HCT116 (cell line): ENCODE measurements around the gene SLC5A10. TPM values are rescaled to one million over a fixed set of nuclear protein-coding genes. Genes with fewer than 3 reads are reported as not detected.

ENCODE experiments used
- ATAC-seq: fragments of 200-7000 bp; cut with Tn5 transposase; 2 replicates; pipeline ENCODE4 v1.9.1; 2020; ENCODE audit warnings: mild to moderate bottlenecking, moderate library complexity
- BruUV-seq: library from RNA; stranded (reverse); fragments of 400-500 nt; replicated peaks from 2 replicates; lab custom pipeline; 2021; lab: Mats Ljungman, UMichigan
- CTCF ChIA-PET: fragments of 300-600 bp; sonication (Branson Sonifier 250); formaldehyde crosslinking; loops from one replicate; lab custom pipeline; 2021; ENCODE audit warnings: antibody characterized with exemption; lab: Charles Lee
- POLR2A ChIA-PET: fragments of 300-600, 350-600 bp; sonication (Branson Sonifier 250); formaldehyde crosslinking; loops from one replicate; lab custom pipeline; 2021; ENCODE audit warnings: antibody characterized with exemption; lab: Charles Lee
- RAD21 ChIA-PET, 2 experiments: fragments of 300-600 bp; sonication (Branson Sonifier 250); formaldehyde crosslinking; loops; one replicate each; lab custom pipeline; 2023; ENCODE audit warnings: low total read pairs in 2 of 2; ENCODE audit not compliant: uncharacterized antibody in 2 of 2, unreplicated experiment in 2 of 2, low non-redundant PET in 1 of 2; lab: Charles Lee
- DNase-seq: peaks from one replicate; pipeline ENCODE4 v3.0.0-alpha.2; 2010; ENCODE audit warnings: low read depth, low spot score
- H2AFZ ChIP-seq: fragments of 200-600 bp; shearing (Covaris generic), sonication (generic); 2 replicates; pipeline ENCODE4 v1.6.1; 2017; ENCODE audit warnings: low read depth, mixed run types, mixed read lengths, antibody characterized with exemption, low read length; ENCODE audit not compliant: poor library complexity, severe bottlenecking
- H3K27ac ChIP-seq: 2 replicates; pipeline ENCODE4 v1.5.1; 2012; ENCODE audit warnings: low read depth, low read length
- H3K27me3 ChIP-seq: fragments of 200-600 bp; sonication (generic); 2 replicates; pipeline ENCODE4 v1.6.1; 2016; ENCODE audit warnings: mixed run types, low read length, mixed read lengths; ENCODE audit not compliant: insufficient read depth
- H3K36me3 ChIP-seq, 2 experiments: fragments of 200-500 bp in 1 of 2; fragments of 200-600 bp in 1 of 2; sonication (Bioruptor generic) in 1 of 2; sonication (generic) in 1 of 2; 2 replicates each; pipeline versions ENCODE4 v1.5.1 to v1.6.1; 2014 to 2016; ENCODE audit warnings: low read length in 2 of 2, inconsistent platforms in 1 of 2, mixed read lengths in 1 of 2, mixed run types in 1 of 2; ENCODE audit not compliant: insufficient read depth in 2 of 2, control insufficient read depth in 1 of 2
- H3K4me1 ChIP-seq, 2 experiments: fragments of 200-600 bp in 1 of 2; sonication (generic) in 1 of 2; 2 replicates each; pipeline versions ENCODE4 v1.5.1 to v1.6.1; 2012 to 2017; ENCODE audit warnings: low read length in 2 of 2, inconsistent platforms in 1 of 2, mild to moderate bottlenecking in 1 of 2, mixed read lengths in 1 of 2, mixed run types in 1 of 2, moderate library complexity in 1 of 2; ENCODE audit not compliant: insufficient read depth in 2 of 2, control insufficient read depth in 1 of 2
- H3K4me2 ChIP-seq: fragments of 200-600 bp; sonication (generic); 2 replicates; pipeline ENCODE4 v1.6.1; 2017; ENCODE audit warnings: mixed run types, low read length, mixed read lengths
- H3K4me3 ChIP-seq, 2 experiments: fragments of 200-600 bp in 1 of 2; sonication (generic) in 1 of 2; replicated peaks in 1 of 2; 2 replicates each; pipeline ENCODE4 v1.5.1; 2011 to 2016; ENCODE audit warnings: low read length in 2 of 2, control low read depth in 1 of 2, low read depth in 1 of 2, mild to moderate bottlenecking in 1 of 2, mixed read lengths in 1 of 2, mixed run types in 1 of 2
- H3K79me2 ChIP-seq: fragments of 200-600 bp; sonication (generic); 2 replicates; pipeline ENCODE4 v1.6.1; 2017; ENCODE audit warnings: mild to moderate bottlenecking, mixed run types, low read length, moderate library complexity, mixed read lengths; ENCODE audit not compliant: insufficient read depth
- H3K9ac ChIP-seq: fragments of 200-600 bp; sonication (generic); 2 replicates; pipeline ENCODE4 v1.6.1; 2016; ENCODE audit warnings: low read length, mixed read lengths
- H3K9me2 ChIP-seq: fragments of 200-600 bp; sonication (generic), shearing (Covaris generic); 2 replicates; pipeline ENCODE4 v1.6.1; 2017; ENCODE audit warnings: mixed run types, mild to moderate bottlenecking, moderate library complexity; ENCODE audit not compliant: insufficient read depth
- H3K9me3 ChIP-seq, 2 experiments: fragments of 200-500 bp in 1 of 2; fragments of 200-600 bp in 1 of 2; sonication (Bioruptor generic) in 1 of 2; sonication (generic) in 1 of 2; 2 replicates each; pipeline ENCODE4 v1.6.1; 2014 to 2017; ENCODE audit warnings: low read length in 2 of 2, mixed read lengths in 2 of 2, inconsistent platforms in 1 of 2, low read depth in 1 of 2, mild to moderate bottlenecking in 1 of 2, mixed run types in 1 of 2, moderate library complexity in 1 of 2; ENCODE audit not compliant: control insufficient read depth in 1 of 2, insufficient read depth in 1 of 2
- H4K20me1 ChIP-seq: fragments of 200-600 bp; sonication (generic), shearing (Covaris generic); 2 replicates; pipeline ENCODE4 v1.6.1; 2017; ENCODE audit warnings: mixed run types, mild to moderate bottlenecking, moderate library complexity; ENCODE audit not compliant: insufficient read depth
- CBX3 ChIP-seq: IDR thresholded peaks from 2 replicates; pipeline ENCODE4 v1.6.1; 2012; ENCODE audit warnings: low read depth
- CEBPB ChIP-seq: IDR thresholded peaks from 2 replicates; pipeline ENCODE4 v1.6.1; 2012; ENCODE audit warnings: low read depth
- EZH2 ChIP-seq: fragments of 200-600 bp; sonication (generic); IDR thresholded peaks from 2 replicates; pipeline ENCODE4 v1.6.1; 2017; ENCODE audit warnings: antibody characterized with exemption, mixed run types
- EZH2phosphoT487 ChIP-seq: fragments of 200-600 bp; IDR thresholded peaks from 2 replicates; pipeline ENCODE4 v1.6.1; 2018; ENCODE audit warnings: antibody characterized with exemption, borderline replicate concordance
- JUND ChIP-seq: IDR thresholded peaks from 2 replicates; pipeline ENCODE4 v1.6.1; 2012
- POLR2A ChIP-seq: IDR thresholded peaks from 2 replicates; pipeline ENCODE4 v1.7.0; 2011; ENCODE audit warnings: borderline replicate concordance; ENCODE audit not compliant: insufficient read depth, insufficient read length; ENCODE audit errors: extremely low read depth
- SIN3A ChIP-seq: IDR thresholded peaks from 2 replicates; pipeline ENCODE4 v1.6.1; 2012; ENCODE audit warnings: low read depth
- SP1 ChIP-seq: IDR thresholded peaks from 2 replicates; pipeline ENCODE4 v1.6.1; 2012; ENCODE audit warnings: low read depth
- SRF ChIP-seq: IDR thresholded peaks from 2 replicates; pipeline ENCODE4 v1.6.1; 2012; ENCODE audit warnings: low read depth
- TCF7L2 ChIP-seq: IDR thresholded peaks from 2 replicates; pipeline ENCODE4 v1.7.0; 2011; ENCODE audit warnings: borderline replicate concordance, inconsistent platforms; ENCODE audit not compliant: insufficient read depth, insufficient read length; ENCODE audit errors: extremely low read depth
- ZNF274 ChIP-seq: fragments of 200-500 bp; sonication (Bioruptor generic); IDR thresholded peaks from 2 replicates; pipeline ENCODE4 v1.6.1; 2014; ENCODE audit warnings: mild to moderate bottlenecking, low read depth, low read length, inconsistent platforms
- intact Hi-C: fragments of 100-400 bp; cut with micrococcal nuclease; formaldehyde crosslinking; loops from 2 replicates; pipeline ENCODE4 v1.10.0; 2022
- total RNA-seq: library from RNA; stranded (reverse); gene quantifications from one replicate; pipeline ENCODE4 v1.2.1, GENCODE V29; 2021; ENCODE audit not compliant: unreplicated experiment
- TF ChIP-seq, protein P1 (sequence below): IDR thresholded peaks from 2 replicates; pipeline ENCODE4 v1.6.1; 2012
- TF ChIP-seq, protein P2 (sequence below): IDR thresholded peaks from 2 replicates; pipeline ENCODE4 v1.6.1; 2012; ENCODE audit warnings: low read depth
- TF ChIP-seq, protein P3 (sequence below): IDR thresholded peaks from 2 replicates; pipeline ENCODE4 v1.6.1; 2011; ENCODE audit warnings: mild to moderate bottlenecking, low read length, moderate library complexity; ENCODE audit not compliant: insufficient replicate concordance; ENCODE audit errors: extremely low read depth

SLC5A10 gene
- total RNA-seq, 1 experiment from 2014 or later: not detected

DNA sequence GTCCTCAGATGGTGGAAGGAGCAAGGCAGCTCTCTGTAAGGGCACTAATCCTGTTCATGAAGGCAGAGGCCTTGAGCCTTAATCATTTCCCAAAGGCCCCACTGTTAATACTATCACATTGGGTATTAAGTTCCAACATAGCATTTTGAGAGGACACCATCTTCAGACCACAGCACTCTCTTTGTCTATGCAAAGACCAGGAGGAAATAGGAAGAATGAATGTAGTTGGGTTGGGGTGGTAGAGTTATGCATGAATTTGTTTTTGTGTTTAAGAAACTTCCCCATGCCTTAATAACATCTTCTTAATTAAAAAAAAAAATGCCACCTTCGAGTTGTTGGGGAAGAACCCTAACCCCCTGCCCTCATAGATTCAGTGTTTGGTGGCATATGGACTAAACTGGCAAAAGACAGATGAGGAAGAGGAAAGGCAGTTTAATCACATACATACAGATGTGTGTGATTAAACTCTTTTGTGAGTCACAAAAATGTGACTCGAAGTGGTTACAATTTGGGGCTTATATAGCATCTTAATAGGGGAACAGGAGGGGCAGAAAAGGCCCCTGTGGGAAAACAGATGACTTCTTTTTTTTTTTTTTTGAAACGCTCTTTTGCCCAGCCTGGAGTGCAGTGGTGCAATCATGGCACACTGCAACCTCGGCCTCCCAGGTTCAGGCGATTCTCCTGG is 35.0 kb upstream of the SLC5A10 start:
- no peak overlapping the region for H3K9ac ChIP-seq
- H3K4me2 ChIP-seq: no peak overlapping the region
- RAD21 ChIA-PET: no interaction called here
- no peak overlapping the region for H3K4me3 ChIP-seq
- BruUV-seq: no TSS peak
- H3K9me3 ChIP-seq: no peaks in the 10 kb centered on the region
- CTCF ChIA-PET: no interaction called here
- POLR2A ChIA-PET: no interaction called here
- H4K20me1 ChIP-seq: no peaks in the 10 kb centered on the region
- H3K36me3 ChIP-seq: peaks cover 0 to 3% of the 10 kb centered on the region in 2 experiments; a peak in 1 of 4 replicates
- no peak overlapping the region for H3K27ac ChIP-seq
- H3K9me2 ChIP-seq: no peaks in the 10 kb centered on the region
- DNase-seq: no peak
- TF ChIP-seq CEBPB: no peak
- no peak overlapping the region for H2AFZ ChIP-seq
- intact Hi-C loops: no loop called here
- H3K4me1 ChIP-seq: peaks cover 6 to 10% of the 10 kb centered on the region in 2 experiments; a peak in 2 of 4 replicates
- no peaks in the 10 kb centered on the region for H3K79me2 ChIP-seq
- ATAC-seq: no peak
- no peaks in the 10 kb centered on the region for H3K27me3 ChIP-seq

DNA sequence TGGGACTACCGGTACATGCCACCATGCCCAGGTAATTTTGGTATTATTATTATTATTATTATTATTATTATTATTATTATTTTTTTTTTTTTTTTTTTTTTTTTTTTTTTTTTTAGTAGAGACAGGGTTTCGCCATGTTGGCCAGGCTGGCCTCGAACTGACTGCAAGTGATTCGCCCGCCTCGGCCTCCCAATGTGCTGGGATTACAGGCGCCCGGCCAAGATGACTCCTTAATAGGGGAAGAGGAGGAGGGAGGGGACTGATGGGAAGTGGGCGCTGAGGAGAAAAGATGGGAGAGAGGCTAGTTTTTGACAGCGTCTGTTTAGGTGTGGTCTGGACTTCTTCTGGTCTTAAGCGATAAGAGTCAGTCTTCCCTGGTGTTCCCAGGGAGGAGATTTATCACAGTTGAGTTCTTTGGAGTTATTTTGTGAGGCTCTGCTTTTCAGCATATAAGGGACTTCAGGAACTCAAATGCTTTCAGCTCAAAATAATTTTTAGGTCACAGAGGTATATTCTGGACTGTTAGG is 34.4 kb upstream of the SLC5A10 start:
- no TSS peak for BruUV-seq
- no peak overlapping the region for H3K9ac ChIP-seq
- POLR2A ChIA-PET: no interaction called here
- H3K36me3 ChIP-seq: no peaks in the 10 kb centered on the region; a peak in 1 of 4 replicates
- no peaks in the 10 kb centered on the region for H3K79me2 ChIP-seq
- H4K20me1 ChIP-seq: no peaks in the 10 kb centered on the region
- H2AFZ ChIP-seq: no peak overlapping the region
- no peaks in the 10 kb centered on the region for H3K9me2 ChIP-seq
- no peak for DNase-seq
- CTCF ChIA-PET: no interaction called here
- no peak overlapping the region for H3K27ac ChIP-seq
- peaks cover 6 to 10% of the 10 kb centered on the region in 2 experiments; a peak in 2 of 4 replicates for H3K4me1 ChIP-seq
- intact Hi-C loops: no loop called here
- no peaks in the 10 kb centered on the region for H3K27me3 ChIP-seq
- no peak for ATAC-seq
- no peak overlapping the region for H3K4me2 ChIP-seq
- no peaks in the 10 kb centered on the region for H3K9me3 ChIP-seq
- H3K4me3 ChIP-seq: no peak overlapping the region
- RAD21 ChIA-PET: no interaction called here
- TF ChIP-seq SIN3A (no peak), POLR2A (no peak), SP1 (no peak), CBX3 (no peak), EZH2 (no peak), ZNF274 (no peak), EZH2phosphoT487 (no peak), TCF7L2 (no peak), CEBPB (no peak), SRF (no peak), JUND (no peak)
- TF ChIP-seq, protein P1, sequence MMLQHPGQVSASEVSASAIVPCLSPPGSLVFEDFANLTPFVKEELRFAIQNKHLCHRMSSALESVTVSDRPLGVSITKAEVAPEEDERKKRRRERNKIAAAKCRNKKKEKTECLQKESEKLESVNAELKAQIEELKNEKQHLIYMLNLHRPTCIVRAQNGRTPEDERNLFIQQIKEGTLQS: no peak
- TF ChIP-seq, protein P2, sequence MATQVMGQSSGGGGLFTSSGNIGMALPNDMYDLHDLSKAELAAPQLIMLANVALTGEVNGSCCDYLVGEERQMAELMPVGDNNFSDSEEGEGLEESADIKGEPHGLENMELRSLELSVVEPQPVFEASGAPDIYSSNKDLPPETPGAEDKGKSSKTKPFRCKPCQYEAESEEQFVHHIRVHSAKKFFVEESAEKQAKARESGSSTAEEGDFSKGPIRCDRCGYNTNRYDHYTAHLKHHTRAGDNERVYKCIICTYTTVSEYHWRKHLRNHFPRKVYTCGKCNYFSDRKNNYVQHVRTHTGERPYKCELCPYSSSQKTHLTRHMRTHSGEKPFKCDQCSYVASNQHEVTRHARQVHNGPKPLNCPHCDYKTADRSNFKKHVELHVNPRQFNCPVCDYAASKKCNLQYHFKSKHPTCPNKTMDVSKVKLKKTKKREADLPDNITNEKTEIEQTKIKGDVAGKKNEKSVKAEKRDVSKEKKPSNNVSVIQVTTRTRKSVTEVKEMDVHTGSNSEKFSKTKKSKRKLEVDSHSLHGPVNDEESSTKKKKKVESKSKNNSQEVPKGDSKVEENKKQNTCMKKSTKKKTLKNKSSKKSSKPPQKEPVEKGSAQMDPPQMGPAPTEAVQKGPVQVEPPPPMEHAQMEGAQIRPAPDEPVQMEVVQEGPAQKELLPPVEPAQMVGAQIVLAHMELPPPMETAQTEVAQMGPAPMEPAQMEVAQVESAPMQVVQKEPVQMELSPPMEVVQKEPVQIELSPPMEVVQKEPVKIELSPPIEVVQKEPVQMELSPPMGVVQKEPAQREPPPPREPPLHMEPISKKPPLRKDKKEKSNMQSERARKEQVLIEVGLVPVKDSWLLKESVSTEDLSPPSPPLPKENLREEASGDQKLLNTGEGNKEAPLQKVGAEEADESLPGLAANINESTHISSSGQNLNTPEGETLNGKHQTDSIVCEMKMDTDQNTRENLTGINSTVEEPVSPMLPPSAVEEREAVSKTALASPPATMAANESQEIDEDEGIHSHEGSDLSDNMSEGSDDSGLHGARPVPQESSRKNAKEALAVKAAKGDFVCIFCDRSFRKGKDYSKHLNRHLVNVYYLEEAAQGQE: no peak
- TF ChIP-seq, protein P3, sequence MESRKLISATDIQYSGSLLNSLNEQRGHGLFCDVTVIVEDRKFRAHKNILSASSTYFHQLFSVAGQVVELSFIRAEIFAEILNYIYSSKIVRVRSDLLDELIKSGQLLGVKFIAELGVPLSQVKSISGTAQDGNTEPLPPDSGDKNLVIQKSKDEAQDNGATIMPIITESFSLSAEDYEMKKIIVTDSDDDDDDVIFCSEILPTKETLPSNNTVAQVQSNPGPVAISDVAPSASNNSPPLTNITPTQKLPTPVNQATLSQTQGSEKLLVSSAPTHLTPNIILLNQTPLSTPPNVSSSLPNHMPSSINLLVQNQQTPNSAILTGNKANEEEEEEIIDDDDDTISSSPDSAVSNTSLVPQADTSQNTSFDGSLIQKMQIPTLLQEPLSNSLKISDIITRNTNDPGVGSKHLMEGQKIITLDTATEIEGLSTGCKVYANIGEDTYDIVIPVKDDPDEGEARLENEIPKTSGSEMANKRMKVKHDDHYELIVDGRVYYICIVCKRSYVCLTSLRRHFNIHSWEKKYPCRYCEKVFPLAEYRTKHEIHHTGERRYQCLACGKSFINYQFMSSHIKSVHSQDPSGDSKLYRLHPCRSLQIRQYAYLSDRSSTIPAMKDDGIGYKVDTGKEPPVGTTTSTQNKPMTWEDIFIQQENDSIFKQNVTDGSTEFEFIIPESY: no peak
